Vagina (tissue), 2 donors: ENCODE results near the gene C2orf49.

Source experiments
- CTCF ChIP-seq, 3 experiments: fragments of 450-650 bp in 2 of 3; fragments of 200-600 bp in 1 of 3; sonication (generic) in 1 of 3; IDR thresholded peaks; one replicate each; pipeline ENCODE4 v1.5.1; 2017 to 2019; ENCODE audit warnings: antibody characterized with exemption in 3 of 3, mild to moderate bottlenecking in 2 of 3, moderate library complexity in 2 of 3
- POLR2A ChIP-seq, 2 donors: fragments of 450-650 bp; IDR thresholded peaks; one replicate each; pipeline ENCODE4 v1.6.1; 2017; ENCODE audit warnings: antibody characterized with exemption in 2 of 2, mild to moderate bottlenecking in 2 of 2, moderate library complexity in 2 of 2
- POLR2AphosphoS5 ChIP-seq, 2 donors: sonication (generic); formaldehyde crosslinking; IDR thresholded peaks; one replicate each; pipeline ENCODE4 v1.9.0; 2017; ENCODE audit warnings: antibody characterized with exemption in 2 of 2, mild to moderate bottlenecking in 2 of 2, low read depth in 1 of 2; ENCODE audit not compliant: insufficient read depth in 1 of 2

DNA sequence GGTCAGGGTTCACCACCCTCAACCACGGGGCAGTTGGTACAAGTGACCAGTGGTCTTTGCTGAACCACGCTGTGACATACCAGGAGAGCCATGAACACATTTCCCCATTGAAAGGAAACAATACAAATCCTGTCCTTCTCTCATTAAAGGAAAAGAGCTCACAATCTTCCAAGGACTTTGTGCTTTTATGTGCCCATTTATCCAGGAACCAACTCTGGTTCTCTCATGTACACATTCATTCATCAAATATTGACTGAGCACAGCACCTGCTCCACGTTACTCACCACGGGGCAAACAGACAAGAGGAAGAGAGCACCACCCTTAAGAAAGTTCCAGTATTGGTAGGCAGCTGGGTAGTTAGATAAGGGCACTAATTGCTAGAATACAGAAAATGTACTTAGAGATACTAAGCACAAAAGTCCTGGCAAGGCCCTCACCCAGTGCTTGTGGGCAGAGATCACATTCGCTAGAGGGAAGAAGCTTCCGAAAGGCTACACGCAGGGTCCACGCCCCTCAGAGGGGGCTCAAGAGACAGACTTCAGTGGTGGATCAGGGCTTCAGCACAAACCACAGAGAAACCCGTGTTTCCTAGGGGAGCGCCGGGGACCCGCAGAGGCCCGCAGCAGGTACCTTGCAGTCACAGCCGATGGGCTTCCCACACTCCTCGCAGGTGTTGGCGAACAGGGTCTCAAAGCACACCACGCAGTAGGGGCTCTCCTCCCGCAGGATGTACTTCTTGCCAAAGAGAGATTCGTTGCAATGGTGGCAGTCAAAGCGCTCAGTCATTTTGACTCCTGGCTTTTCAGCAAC, 48.6 kb downstream of the C2orf49 start:
- TF ChIP-seq CTCF (IDR thresholded peaks at IDR 0.05): no peak
- TF ChIP-seq POLR2A (IDR thresholded peaks at IDR 0.05): no peak
- TF ChIP-seq POLR2AphosphoS5 (IDR thresholded peaks at IDR 0.05; ENCODE audit: insufficient read depth in 1 of 2, low read depth in 1 of 2): no peak
